GM21717 (cell line): Measurements from ENCODE around the gene MED13L.

Source experiments
- ATAC-seq: cut with Tn5 transposase; IDR thresholded peaks from one replicate; pipeline ENCODE4 v1.9.1; 2021; ENCODE audit warnings: mild to moderate bottlenecking, moderate library complexity; ENCODE audit not compliant: unreplicated experiment

Gene MED13L

DNA sequence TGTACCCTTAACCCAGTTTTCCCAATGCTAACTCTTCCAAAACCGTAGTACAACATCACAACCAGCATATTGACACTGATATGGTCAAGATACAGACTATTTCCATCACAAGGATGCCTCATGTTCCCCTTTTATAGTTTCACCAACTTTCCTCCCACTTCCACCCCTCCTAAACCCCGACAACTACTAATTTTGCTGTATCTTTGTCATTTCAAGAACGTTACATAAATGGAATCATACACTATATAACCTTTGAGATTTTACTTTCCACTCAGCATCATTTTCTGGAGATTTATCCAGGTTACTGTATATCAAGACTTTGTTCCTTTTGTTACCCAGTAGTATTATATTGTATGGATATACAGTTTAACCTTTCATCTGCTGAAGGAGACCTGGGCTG, 88.9 kb downstream of the MED13L start:
- ATAC-seq, result no peak

GRCh38 chr12:116187151-116187511, 90.4 kb downstream of the MED13L start:
- ATAC-seq, result no peak

GRCh38 chr12:116186482-116187150, 90.9 kb downstream of the MED13L start:
- no peak for ATAC-seq

GRCh38 chr12:116184763-116185162, 92.7 kb downstream of the MED13L start:
- ATAC-seq, result no peak

DNA sequence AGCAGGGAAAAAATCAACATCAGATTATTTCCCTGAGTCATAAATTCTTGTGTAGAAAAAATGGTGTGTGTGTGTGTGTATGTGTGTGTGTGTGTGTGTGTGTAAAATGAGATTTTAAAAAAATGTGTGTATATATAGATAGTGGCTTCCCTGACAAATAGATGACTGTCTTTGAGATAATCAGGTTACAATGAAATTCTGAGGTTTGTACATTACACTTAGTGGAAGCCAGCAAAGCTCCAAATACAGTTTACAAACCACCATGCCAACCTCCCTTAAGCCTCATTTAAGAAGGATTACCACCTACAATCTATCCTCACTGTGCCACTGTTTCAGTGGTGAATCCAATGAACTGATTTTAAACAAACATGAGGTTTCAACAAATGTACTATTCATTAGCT, 93.8 kb downstream of the MED13L start:
- no peak for ATAC-seq

GRCh38 chr12:116182359-116183063, 95.0 kb downstream of the MED13L start:
- no peak for ATAC-seq

DNA sequence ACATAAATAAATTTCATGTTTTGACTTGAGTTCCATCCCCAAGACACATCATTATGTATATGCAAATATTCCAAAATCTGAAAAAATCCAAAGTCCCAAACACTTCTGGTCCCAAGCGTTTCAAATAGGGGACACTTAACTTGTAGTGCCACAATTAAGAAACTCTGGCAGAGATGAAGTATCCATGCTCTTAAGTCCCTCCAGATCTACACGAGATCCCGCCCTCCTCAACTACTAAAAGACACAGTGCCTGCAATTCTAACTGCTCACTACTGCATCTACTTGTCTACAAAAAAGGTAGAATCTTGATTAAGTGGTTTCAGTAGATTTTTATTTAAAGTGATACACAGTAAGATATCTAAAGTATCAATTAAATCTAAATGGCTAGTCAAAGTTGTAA, 97.0 kb downstream of the MED13L start:
- ATAC-seq, result no peak

GRCh38 chr12:116179384-116179783, 98.1 kb downstream of the MED13L start:
- no peak for ATAC-seq

GRCh38 chr12:116177017-116177416, 100.5 kb downstream of the MED13L start:
- ATAC-seq, result no peak

GRCh38 chr12:116174904-116175303, 102.6 kb downstream of the MED13L start:
- ATAC-seq, result no peak

GRCh38 chr12:116174006-116174405, 103.5 kb downstream of the MED13L start:
- no peak for ATAC-seq

DNA sequence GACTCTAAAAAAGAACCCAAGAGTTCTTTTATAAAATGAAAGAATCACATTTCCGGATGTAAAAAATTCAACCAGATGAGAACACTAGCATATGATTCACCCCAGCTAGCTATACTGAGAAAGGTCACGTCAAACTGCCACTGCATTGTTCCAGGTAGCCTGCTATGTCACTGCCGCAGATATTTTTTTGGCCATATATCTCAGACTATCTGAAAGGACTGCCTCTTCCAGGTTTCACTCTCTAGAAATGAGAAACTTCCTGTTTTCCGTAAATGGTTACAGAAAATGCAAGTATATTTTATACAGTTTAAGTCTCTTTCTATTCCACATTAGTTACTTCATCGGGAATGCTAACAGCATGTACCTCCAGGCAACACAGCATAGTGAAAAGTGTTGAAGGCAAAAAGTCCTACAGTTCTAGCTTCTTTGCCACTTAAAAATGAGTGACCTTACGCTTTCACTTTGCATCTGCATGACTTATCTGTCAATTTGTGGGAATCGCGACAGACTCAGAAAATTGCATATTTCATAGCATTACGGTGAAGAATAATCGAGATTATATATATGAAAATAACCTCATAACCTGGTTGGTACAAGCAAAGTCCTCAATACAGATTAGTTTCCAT, 105.2 kb downstream of the MED13L start:
- ATAC-seq, result peak; percentile 91

GRCh38 chr12:116171549-116171948, 105.9 kb downstream of the MED13L start:
- no peak for ATAC-seq

- no peak for ATAC-seq
These were observed 108.4 kb downstream of the MED13L start for GRCh38 chr12:116169071-116169470.

DNA sequence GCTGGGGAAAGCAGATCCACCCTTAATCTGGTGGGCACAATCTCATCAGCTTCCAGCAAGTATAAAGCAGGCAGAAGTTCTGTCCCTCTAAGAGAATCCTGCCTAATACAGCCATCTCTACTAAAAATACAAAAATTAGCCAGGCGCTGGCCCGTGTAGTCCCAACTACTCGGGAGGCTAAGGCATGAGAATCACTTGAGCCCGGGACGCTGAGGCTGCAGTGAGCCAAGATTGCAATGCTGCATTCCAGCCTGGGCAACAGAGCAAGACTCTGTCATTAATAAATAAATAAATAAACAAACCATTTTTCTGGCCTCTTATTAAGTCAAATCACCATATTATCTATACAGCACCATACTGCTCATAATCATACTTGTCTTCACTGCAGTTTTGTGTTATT, 111.2 kb downstream of the MED13L start:
- no peak for ATAC-seq

- no peak for ATAC-seq
These were observed 112.5 kb downstream of the MED13L start for GRCh38 chr12:116165036-116165425.

- ATAC-seq, result no peak
These were observed 113.0 kb downstream of the MED13L start for GRCh38 chr12:116164250-116165035.

DNA sequence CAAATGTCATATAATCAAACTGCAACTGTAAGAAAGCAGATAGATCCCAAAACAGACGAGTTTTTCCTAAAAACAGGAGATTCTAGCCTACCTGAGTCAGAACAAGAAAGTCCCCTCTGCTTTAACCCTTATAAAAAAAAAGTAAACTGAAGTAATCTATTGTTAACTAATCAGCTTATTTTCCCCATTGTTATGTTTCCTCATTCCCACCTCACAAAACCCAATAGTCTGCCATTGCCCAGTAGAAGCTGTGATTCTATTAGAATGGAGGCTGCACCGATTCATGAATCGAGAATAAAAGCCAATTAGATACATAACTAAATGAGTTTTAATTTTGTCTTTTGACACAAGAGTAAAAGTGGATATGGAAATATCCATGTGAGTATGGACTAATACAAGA, 115.4 kb downstream of the MED13L start:
- no peak for ATAC-seq

DNA sequence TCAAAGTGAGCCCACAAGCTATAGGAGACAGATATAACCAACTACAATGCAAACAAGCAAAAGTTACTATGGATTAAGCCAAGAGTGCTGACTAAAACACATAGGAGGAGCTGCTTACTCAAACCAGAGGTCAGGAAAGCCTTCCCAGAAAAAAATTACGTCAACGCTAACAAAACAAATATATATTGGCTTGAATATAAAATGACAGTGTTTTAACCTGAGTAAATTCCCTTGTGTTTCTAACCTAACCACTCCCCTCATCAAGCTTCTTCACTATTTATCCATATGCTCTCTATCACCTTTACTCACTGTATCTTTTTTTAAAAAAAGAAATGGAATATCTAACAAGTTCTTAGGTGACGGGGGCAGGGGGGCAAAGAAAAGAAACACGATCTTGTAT, 115.9 kb downstream of the MED13L start:
- ATAC-seq, result no peak

- no peak for ATAC-seq
These were observed 116.5 kb downstream of the MED13L start for GRCh38 chr12:116160883-116161458.

DNA sequence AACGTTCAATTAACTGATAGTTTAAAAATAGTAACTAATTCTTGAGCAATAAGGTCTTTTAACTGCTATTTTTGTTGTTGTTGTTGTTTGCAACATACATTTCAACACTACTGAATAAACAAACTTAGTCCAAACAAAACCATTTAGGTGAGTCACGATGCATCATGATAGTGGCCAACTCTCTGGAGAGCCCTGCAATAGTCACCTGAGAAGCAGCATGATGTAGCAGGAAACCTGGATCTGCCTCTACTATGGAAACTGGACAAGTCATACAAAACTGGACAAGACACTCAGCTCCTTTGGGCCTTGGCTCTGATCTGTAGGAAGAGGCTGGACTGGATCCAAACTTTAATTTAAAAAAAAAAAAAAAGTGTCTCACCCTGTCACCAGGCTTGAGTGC, 117.3 kb downstream of the MED13L start:
- no peak for ATAC-seq
